ENCODE measurements around the gene HOXC13. TPM values are rescaled to one million over a fixed set of nuclear protein-coding genes. Genes with fewer than 3 reads are reported as not detected.

Gene HOXC13
- total and polyA plus RNA-seq, 2 experiments from 2014 or later: 0.20 to 0.69 TPM

DNA sequence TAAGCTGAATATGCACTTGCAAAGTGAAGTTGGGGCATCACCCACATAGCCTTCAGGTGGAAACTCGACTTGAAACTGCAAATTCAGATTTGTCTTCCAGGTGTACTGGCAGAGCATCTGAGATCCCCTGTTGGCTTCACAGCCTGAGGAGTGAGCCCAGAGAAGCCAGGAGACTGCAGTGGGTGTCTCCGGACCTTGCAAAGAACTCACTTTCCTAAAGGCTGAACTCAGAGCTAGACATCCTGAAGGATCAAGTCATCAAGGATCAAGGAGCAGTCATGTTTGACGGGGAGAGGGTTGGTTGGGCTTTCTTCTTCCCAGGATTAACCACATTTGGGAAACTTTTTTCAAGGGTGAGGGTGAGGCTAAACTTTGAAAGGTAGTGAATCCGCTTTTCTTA, 9.1 kb upstream of the HOXC13 start:
- H3K4me2 ChIP-seq: no peak overlapping the region
- peaks cover 100% of the 10 kb centered on the region for H3K27me3 ChIP-seq
- no peaks in the 10 kb centered on the region for H4K20me1 ChIP-seq (ENCODE audit: insufficient read depth, poor library complexity, severe bottlenecking)
- H3K79me2 ChIP-seq: no peaks in the 10 kb centered on the region
- no peaks in the 10 kb centered on the region for H3K4me1 ChIP-seq (ENCODE audit: insufficient read depth)
- no peak overlapping the region for H3K4me3 ChIP-seq
- TF ChIP-seq, protein P1, sequence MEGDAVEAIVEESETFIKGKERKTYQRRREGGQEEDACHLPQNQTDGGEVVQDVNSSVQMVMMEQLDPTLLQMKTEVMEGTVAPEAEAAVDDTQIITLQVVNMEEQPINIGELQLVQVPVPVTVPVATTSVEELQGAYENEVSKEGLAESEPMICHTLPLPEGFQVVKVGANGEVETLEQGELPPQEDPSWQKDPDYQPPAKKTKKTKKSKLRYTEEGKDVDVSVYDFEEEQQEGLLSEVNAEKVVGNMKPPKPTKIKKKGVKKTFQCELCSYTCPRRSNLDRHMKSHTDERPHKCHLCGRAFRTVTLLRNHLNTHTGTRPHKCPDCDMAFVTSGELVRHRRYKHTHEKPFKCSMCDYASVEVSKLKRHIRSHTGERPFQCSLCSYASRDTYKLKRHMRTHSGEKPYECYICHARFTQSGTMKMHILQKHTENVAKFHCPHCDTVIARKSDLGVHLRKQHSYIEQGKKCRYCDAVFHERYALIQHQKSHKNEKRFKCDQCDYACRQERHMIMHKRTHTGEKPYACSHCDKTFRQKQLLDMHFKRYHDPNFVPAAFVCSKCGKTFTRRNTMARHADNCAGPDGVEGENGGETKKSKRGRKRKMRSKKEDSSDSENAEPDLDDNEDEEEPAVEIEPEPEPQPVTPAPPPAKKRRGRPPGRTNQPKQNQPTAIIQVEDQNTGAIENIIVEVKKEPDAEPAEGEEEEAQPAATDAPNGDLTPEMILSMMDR (IDR thresholded peaks at IDR 0.05; ENCODE audit: poor library complexity): no peak
- TF ChIP-seq EZH2 (IDR thresholded peaks at IDR 0.05; ENCODE audit: borderline replicate concordance): no peak
- TF ChIP-seq EZH2phosphoT487 (IDR thresholded peaks at IDR 0.05; ENCODE audit: low read depth, severe bottlenecking, unreplicated experiment): no peak
- H2AFZ ChIP-seq: no peak overlapping the region
- DNase-seq (ENCODE audit: low spot score): no peak
- no peak overlapping the region for H3K27ac ChIP-seq
- 38% methylated on average over 4 of the region's 4 CpGs for WGBS (ENCODE audit: low lambda C conversion rate, missing lambda C conversion rate)
- no peaks in the 10 kb centered on the region for H3K9me3 ChIP-seq (ENCODE audit: low read depth)
- H3K9me2 ChIP-seq (replicated peaks; ENCODE audit: insufficient read depth): no peaks in the 10 kb centered on the region
- H3K36me3 ChIP-seq (replicated peaks; ENCODE audit: insufficient read depth, low read depth): no peaks in the 10 kb centered on the region

DNA sequence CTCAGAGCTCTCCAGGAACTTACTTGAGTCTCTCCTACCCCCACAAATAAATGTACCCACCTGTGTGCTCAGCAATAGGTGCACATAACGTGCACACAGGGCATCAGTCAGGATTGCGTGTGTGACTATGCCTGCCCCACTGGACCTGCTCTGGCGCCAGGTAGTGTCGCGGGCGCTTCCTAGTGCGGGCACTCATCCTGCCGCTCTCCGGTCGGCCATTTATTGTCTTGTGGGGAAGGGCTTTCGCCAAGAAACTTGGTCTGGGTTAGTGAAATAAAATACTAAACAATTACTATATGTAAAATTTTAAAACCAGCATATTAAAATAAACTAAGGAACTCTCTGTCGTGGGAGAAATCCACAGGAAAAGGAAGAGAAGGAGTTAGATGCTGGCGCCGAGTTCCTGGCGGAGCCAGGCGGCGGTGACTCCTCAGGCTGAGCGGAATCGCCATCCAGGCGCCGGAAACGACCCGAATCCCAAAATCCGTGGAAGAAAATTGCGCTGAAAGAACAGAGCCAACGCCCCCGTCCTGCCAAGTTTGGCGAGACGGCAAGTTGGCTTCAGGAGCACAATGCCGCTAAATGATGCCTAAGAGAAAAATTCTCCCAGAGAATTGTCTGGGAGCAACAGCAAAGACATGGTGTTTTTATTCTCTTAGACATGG, 7.9 kb upstream of the HOXC13 start:
- H3K27me3 ChIP-seq: peaks cover 100% of the 10 kb centered on the region
- no peaks in the 10 kb centered on the region for H3K79me2 ChIP-seq
- H3K4me3 ChIP-seq: no peak overlapping the region
- DNase-seq (ENCODE audit: low spot score): no peak
- H3K27ac ChIP-seq: no peak overlapping the region
- H3K9me3 ChIP-seq (ENCODE audit: low read depth): no peaks in the 10 kb centered on the region
- H3K9me2 ChIP-seq (replicated peaks; ENCODE audit: insufficient read depth): no peaks in the 10 kb centered on the region
- H3K4me1 ChIP-seq (ENCODE audit: insufficient read depth): no peaks in the 10 kb centered on the region
- H2AFZ ChIP-seq: peak overlapping the region; percentile 24
- no peak overlapping the region for H3K4me2 ChIP-seq
- no peaks in the 10 kb centered on the region for H4K20me1 ChIP-seq (ENCODE audit: insufficient read depth, poor library complexity, severe bottlenecking)
- H3K36me3 ChIP-seq (replicated peaks; ENCODE audit: insufficient read depth, low read depth): no peaks in the 10 kb centered on the region
- WGBS (ENCODE audit: low lambda C conversion rate, missing lambda C conversion rate): 17% methylated on average over 30 of the region's 30 CpGs
- peak; percentile 65 for TF ChIP-seq EZH2 (IDR thresholded peaks at IDR 0.05; ENCODE audit: borderline replicate concordance)
- TF ChIP-seq EZH2phosphoT487 (IDR thresholded peaks at IDR 0.05; ENCODE audit: low read depth, severe bottlenecking, unreplicated experiment): peak; percentile 81
- TF ChIP-seq, protein P1 (IDR thresholded peaks at IDR 0.05; ENCODE audit: poor library complexity): no peak

DNA sequence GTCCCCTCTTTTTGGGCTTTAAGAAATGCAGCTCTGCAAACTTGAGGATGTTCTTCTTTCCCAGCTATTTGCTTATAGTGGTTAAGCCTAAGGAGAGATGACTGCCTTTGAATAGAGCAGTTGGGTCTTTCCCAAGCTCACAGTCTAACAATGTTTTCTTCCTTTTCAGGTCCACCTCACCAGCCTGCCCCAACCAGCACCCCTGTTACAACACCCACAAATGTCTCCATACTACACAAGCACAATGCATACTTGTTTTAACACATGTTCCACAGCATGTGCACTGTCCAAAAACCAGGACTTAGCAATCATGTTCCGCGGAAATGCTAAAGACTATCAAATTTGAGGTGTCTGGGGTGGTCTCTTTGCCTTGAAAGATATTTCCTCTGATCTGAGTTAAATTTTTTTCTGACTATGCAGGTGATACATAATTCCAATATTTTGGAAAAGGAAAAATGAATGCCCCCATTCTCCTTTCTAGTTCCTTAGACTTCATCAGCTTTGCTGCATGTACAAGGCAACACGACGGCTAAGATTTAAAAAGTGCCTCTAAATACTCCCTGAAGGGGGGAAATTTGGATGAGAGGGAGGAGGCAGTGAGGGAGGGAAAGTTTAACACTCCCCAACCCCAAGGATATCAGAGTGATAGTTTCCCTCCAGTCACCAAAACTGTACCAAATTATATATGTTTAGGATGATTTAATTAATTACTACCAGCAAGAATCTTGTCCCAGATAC, 6.6 kb upstream of the HOXC13 start:
- no peak overlapping the region for H3K27ac ChIP-seq
- no peak overlapping the region for H3K4me2 ChIP-seq
- H3K4me1 ChIP-seq (ENCODE audit: insufficient read depth): no peaks in the 10 kb centered on the region
- H3K4me3 ChIP-seq: no peak overlapping the region
- H3K27me3 ChIP-seq: peaks cover 100% of the 10 kb centered on the region
- H3K79me2 ChIP-seq: no peaks in the 10 kb centered on the region
- TF ChIP-seq EZH2phosphoT487 (IDR thresholded peaks at IDR 0.05; ENCODE audit: low read depth, severe bottlenecking, unreplicated experiment) (no peak), EZH2 (IDR thresholded peaks at IDR 0.05; ENCODE audit: borderline replicate concordance) (no peak)
- TF ChIP-seq, protein P1 (IDR thresholded peaks at IDR 0.05; ENCODE audit: poor library complexity): no peak
- 55% methylated on average over 4 of the region's 4 CpGs for WGBS (ENCODE audit: low lambda C conversion rate, missing lambda C conversion rate)
- no peaks in the 10 kb centered on the region for H3K36me3 ChIP-seq (replicated peaks; ENCODE audit: insufficient read depth, low read depth)
- H4K20me1 ChIP-seq (ENCODE audit: insufficient read depth, poor library complexity, severe bottlenecking): no peaks in the 10 kb centered on the region
- no peak for DNase-seq (ENCODE audit: low spot score)
- H2AFZ ChIP-seq: no peak overlapping the region
- H3K9me2 ChIP-seq (replicated peaks; ENCODE audit: insufficient read depth): no peaks in the 10 kb centered on the region
- no peaks in the 10 kb centered on the region for H3K9me3 ChIP-seq (ENCODE audit: low read depth)
